Measurements from ENCODE around the gene SOX14. TPM values are rescaled to one million over a fixed set of nuclear protein-coding genes. Genes with fewer than 3 reads are reported as not detected.
A peak's percentile ranks its signal among the peaks of the same experiment; 100 is the strongest.

Gene SOX14
- total and polyA plus RNA-seq, 5 donors from 2014 or later: not detected

GRCh38 chr3:137770066-137770834 is 6.1 kb downstream of the SOX14 start:
- Mint-ChIP-seq H3K4me3 (no peak overlapping the region), H3K27ac (no peak overlapping the region), H3K9me3 (peaks cover 0 to 8% (median 2%) of the 10 kb centered on the region in 7 donors), H3K4me1 (peaks cover 0 to 15% (median 6%) of the 10 kb centered on the region in 4 donors), H3K27me3 (peaks cover 96% of the 10 kb centered on the region), H3K36me3 (no peaks in the 10 kb centered on the region)
- no peaks in the 10 kb centered on the region for H3K4me1 ChIP-seq (ENCODE audit: control insufficient read depth, insufficient read depth, low read length, poor library complexity, severe bottlenecking)
- H3K27ac ChIP-seq (ENCODE audit: insufficient read depth, low read length, poor library complexity, severe bottlenecking): no peak overlapping the region
- H3K4me3 ChIP-seq (ENCODE audit: low read depth, low read length): no peak overlapping the region
- peaks cover 45% of the 10 kb centered on the region for H3K27me3 ChIP-seq (ENCODE audit: control insufficient read depth, insufficient read depth, low read length)
- no peak for DNase-seq
- no peaks in the 10 kb centered on the region for H3K36me3 ChIP-seq (ENCODE audit: control insufficient read depth, insufficient read depth, low read length)
- H3K9me3 ChIP-seq (ENCODE audit: control insufficient read depth in 2 of 2, low read length in 2 of 2): no peaks in the 10 kb centered on the region
- no peak for ATAC-seq (ENCODE audit: low read depth in 2 of 2)

DNA sequence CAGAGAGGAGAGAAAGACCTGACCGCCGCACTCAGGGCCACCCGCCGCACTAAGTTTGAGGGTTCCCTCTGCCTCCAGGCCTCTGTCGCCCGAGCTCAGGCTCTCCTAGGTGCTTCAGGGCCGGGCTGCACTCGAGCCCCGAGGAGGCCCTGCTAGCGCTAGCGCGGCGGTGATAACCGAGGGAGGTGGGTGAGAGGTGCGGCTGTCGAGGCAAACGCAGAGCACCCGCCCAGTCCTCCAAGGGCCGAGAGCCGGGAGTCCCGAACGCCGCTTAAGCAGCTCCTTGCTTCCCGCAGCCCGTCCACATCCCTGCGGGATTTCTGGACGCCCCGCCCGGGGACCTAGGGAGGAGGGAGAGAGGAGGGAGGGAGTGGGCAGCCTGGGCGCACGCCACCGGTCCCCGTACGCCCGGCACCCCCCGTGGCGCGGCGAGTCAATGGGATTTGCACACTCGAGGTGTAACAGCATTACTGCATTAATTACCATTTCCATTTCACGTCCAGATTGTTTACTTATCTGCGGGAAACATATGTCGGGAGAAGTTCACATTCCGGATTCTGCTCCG is 6.8 kb downstream of the SOX14 start:
- Histone ChIP-seq H3K4me1 (ENCODE audit: control insufficient read depth, insufficient read depth, low read length, poor library complexity, severe bottlenecking) (no peaks in the 10 kb centered on the region), H3K9me3 (ENCODE audit: control insufficient read depth in 2 of 2, low read length in 2 of 2) (no peaks in the 10 kb centered on the region), H3K4me3 (ENCODE audit: low read depth, low read length) (no peak overlapping the region), H3K36me3 (ENCODE audit: control insufficient read depth, insufficient read depth, low read length) (no peaks in the 10 kb centered on the region), H3K27ac (ENCODE audit: insufficient read depth, low read length, poor library complexity, severe bottlenecking) (no peak overlapping the region), H3K27me3 (ENCODE audit: control insufficient read depth, insufficient read depth, low read length) (peaks cover 42% of the 10 kb centered on the region)
- H3K27ac Mint-ChIP-seq: no peak overlapping the region
- H3K4me1 Mint-ChIP-seq: peaks cover 0 to 15% (median 4%) of the 10 kb centered on the region in 4 donors
- peaks cover 0 to 8% (median 2%) of the 10 kb centered on the region in 7 donors for H3K9me3 Mint-ChIP-seq
- no peak for DNase-seq
- no peaks in the 10 kb centered on the region for H3K36me3 Mint-ChIP-seq
- H3K4me3 Mint-ChIP-seq: no peak overlapping the region
- H3K27me3 Mint-ChIP-seq: peaks cover 93% of the 10 kb centered on the region
- ATAC-seq (ENCODE audit: low read depth in 2 of 2): no peak

GRCh38 chr3:137771401-137772213 is 7.5 kb downstream of the SOX14 start:
- Histone ChIP-seq H3K27ac (ENCODE audit: insufficient read depth, low read length, poor library complexity, severe bottlenecking) (no peak overlapping the region), H3K27me3 (ENCODE audit: control insufficient read depth, insufficient read depth, low read length) (peaks cover 39% of the 10 kb centered on the region), H3K4me1 (ENCODE audit: control insufficient read depth, insufficient read depth, low read length, poor library complexity, severe bottlenecking) (no peaks in the 10 kb centered on the region), H3K9me3 (ENCODE audit: control insufficient read depth in 2 of 2, low read length in 2 of 2) (no peaks in the 10 kb centered on the region), H3K4me3 (ENCODE audit: low read depth, low read length) (no peak overlapping the region), H3K36me3 (ENCODE audit: control insufficient read depth, insufficient read depth, low read length) (no peaks in the 10 kb centered on the region)
- H3K9me3 Mint-ChIP-seq: peaks cover 0 to 8% (median 0%) of the 10 kb centered on the region in 7 donors
- peaks cover 86% of the 10 kb centered on the region for H3K27me3 Mint-ChIP-seq
- no peak overlapping the region for H3K27ac Mint-ChIP-seq
- H3K4me1 Mint-ChIP-seq: peaks cover 0 to 15% (median 2%) of the 10 kb centered on the region in 4 donors
- no peaks in the 10 kb centered on the region for H3K36me3 Mint-ChIP-seq
- peak overlapping the region in 2 of 4 donors; percentile 47 to 52 for H3K4me3 Mint-ChIP-seq
- no peak for DNase-seq
- no peak for ATAC-seq (ENCODE audit: low read depth in 2 of 2)

DNA sequence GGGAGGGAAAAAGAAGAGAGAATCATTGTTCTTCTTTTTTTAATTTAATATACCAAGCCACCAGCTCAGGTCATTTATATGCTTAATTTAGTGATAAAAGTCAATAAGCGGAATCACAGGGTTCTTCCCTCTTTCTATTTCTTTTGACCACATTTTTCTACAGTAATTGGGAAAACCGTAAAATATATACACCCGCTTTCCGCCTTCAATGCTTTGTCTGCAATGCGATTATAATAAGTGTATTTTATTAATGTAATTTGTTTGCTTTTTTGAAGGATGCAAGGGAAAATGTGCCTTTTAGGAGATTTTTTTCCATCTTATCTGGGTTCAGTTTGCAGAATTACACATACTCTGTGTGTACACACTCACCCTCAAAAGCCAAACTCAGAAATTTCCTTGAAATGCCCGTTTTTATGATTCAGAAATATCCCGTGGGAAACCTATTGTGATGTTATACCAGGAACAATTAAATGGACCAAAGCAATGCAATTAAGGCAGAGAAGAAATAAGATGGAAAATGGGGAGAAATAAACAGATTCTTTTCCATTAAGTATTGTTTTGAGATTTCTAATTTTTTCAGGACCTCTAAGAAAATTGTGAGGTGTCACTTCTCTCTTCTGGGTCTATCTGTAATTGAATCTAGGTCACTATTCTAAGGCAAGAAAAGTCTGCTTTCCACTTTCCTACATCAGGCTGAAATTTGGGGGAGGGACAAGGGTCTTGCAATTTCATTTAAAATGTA is 8.3 kb downstream of the SOX14 start:
- no peak overlapping the region for H3K27ac Mint-ChIP-seq
- H3K27ac ChIP-seq (ENCODE audit: insufficient read depth, low read length, poor library complexity, severe bottlenecking): no peak overlapping the region
- no peaks in the 10 kb centered on the region for H3K4me1 ChIP-seq (ENCODE audit: control insufficient read depth, insufficient read depth, low read length, poor library complexity, severe bottlenecking)

GRCh38 chr3:137778941-137779340 is 14.8 kb downstream of the SOX14 start:
- H3K4me3 Mint-ChIP-seq: no peak overlapping the region
- ATAC-seq (ENCODE audit: low read depth in 2 of 2) (no peak), DNase-seq (no peak)
- peaks cover 0 to 5% (median 0%) of the 10 kb centered on the region in 7 donors for H3K9me3 Mint-ChIP-seq
- no peak overlapping the region for H3K27ac ChIP-seq (ENCODE audit: insufficient read depth, low read length, poor library complexity, severe bottlenecking)
- no peaks in the 10 kb centered on the region for H3K36me3 ChIP-seq (ENCODE audit: control insufficient read depth, insufficient read depth, low read length)
- no peaks in the 10 kb centered on the region for H3K9me3 ChIP-seq (ENCODE audit: control insufficient read depth in 2 of 2, low read length in 2 of 2)
- no peak overlapping the region for H3K4me3 ChIP-seq (ENCODE audit: low read depth, low read length)
- H3K27me3 Mint-ChIP-seq: peaks cover 21% of the 10 kb centered on the region
- peaks cover 13% of the 10 kb centered on the region for H3K27me3 ChIP-seq (ENCODE audit: control insufficient read depth, insufficient read depth, low read length)
- H3K36me3 Mint-ChIP-seq: no peaks in the 10 kb centered on the region
- no peaks in the 10 kb centered on the region for H3K4me1 ChIP-seq (ENCODE audit: control insufficient read depth, insufficient read depth, low read length, poor library complexity, severe bottlenecking)
- no peaks in the 10 kb centered on the region for H3K4me1 Mint-ChIP-seq
- no peak overlapping the region for H3K27ac Mint-ChIP-seq

More for the DNA sequence above, 8.3 kb downstream of the SOX14 start:
- Histone ChIP-seq H3K4me3 (ENCODE audit: low read depth, low read length) (no peak overlapping the region), H3K27me3 (ENCODE audit: control insufficient read depth, insufficient read depth, low read length) (peaks cover 40% of the 10 kb centered on the region), H3K36me3 (ENCODE audit: control insufficient read depth, insufficient read depth, low read length) (no peaks in the 10 kb centered on the region), H3K9me3 (ENCODE audit: control insufficient read depth in 2 of 2, low read length in 2 of 2) (no peaks in the 10 kb centered on the region)
- ATAC-seq (ENCODE audit: low read depth in 2 of 2) (no peak), DNase-seq (no peak)
- Mint-ChIP-seq H3K4me3 (peak overlapping the region in 1 of 4 donors; percentile 1), H3K27me3 (peaks cover 79% of the 10 kb centered on the region), H3K36me3 (no peaks in the 10 kb centered on the region), H3K9me3 (peaks cover 0 to 8% (median 0%) of the 10 kb centered on the region in 7 donors), H3K4me1 (peaks cover 0 to 15% (median 2%) of the 10 kb centered on the region in 4 donors)

- no peaks in the 10 kb centered on the region for H3K4me1 ChIP-seq (ENCODE audit: control insufficient read depth, insufficient read depth, low read length, poor library complexity, severe bottlenecking)
- H3K27me3 ChIP-seq (ENCODE audit: control insufficient read depth, insufficient read depth, low read length): no peaks in the 10 kb centered on the region
- H3K27ac ChIP-seq (ENCODE audit: insufficient read depth, low read length, poor library complexity, severe bottlenecking): no peak overlapping the region
- Mint-ChIP-seq H3K27ac (no peak overlapping the region), H3K4me3 (no peak overlapping the region), H3K27me3 (peaks cover 9% of the 10 kb centered on the region), H3K4me1 (no peaks in the 10 kb centered on the region), H3K9me3 (no peaks in the 10 kb centered on the region), H3K36me3 (no peaks in the 10 kb centered on the region)
- no peaks in the 10 kb centered on the region for H3K36me3 ChIP-seq (ENCODE audit: control insufficient read depth, insufficient read depth, low read length)
- H3K9me3 ChIP-seq (ENCODE audit: control insufficient read depth in 2 of 2, low read length in 2 of 2): no peaks in the 10 kb centered on the region
- no peak for ATAC-seq (ENCODE audit: low read depth in 2 of 2)
- DNase-seq: no peak
- no peak overlapping the region for H3K4me3 ChIP-seq (ENCODE audit: low read depth, low read length)
These were observed 23.4 kb downstream of the SOX14 start for GRCh38 chr3:137787529-137787928.

- ATAC-seq (ENCODE audit: low read depth in 2 of 2) (no peak), DNase-seq (no peak)
- H3K4me3 ChIP-seq (ENCODE audit: low read depth, low read length): no peak overlapping the region
- H3K36me3 Mint-ChIP-seq: no peaks in the 10 kb centered on the region
- no peaks in the 10 kb centered on the region for H3K27me3 ChIP-seq (ENCODE audit: control insufficient read depth, insufficient read depth, low read length)
- no peak overlapping the region for H3K4me3 Mint-ChIP-seq
- H3K27ac ChIP-seq (ENCODE audit: insufficient read depth, low read length, poor library complexity, severe bottlenecking): no peak overlapping the region
- H3K4me1 Mint-ChIP-seq: no peaks in the 10 kb centered on the region
- no peaks in the 10 kb centered on the region for H3K9me3 Mint-ChIP-seq
- no peaks in the 10 kb centered on the region for H3K36me3 ChIP-seq (ENCODE audit: control insufficient read depth, insufficient read depth, low read length)
- no peaks in the 10 kb centered on the region for H3K9me3 ChIP-seq (ENCODE audit: control insufficient read depth in 2 of 2, low read length in 2 of 2)
- H3K27ac Mint-ChIP-seq: no peak overlapping the region
- no peaks in the 10 kb centered on the region for H3K4me1 ChIP-seq (ENCODE audit: control insufficient read depth, insufficient read depth, low read length, poor library complexity, severe bottlenecking)
- H3K27me3 Mint-ChIP-seq: peaks cover 13% of the 10 kb centered on the region
These were observed 25.1 kb downstream of the SOX14 start for GRCh38 chr3:137789236-137789635.
